GM19324 (cell line): Measurements from ENCODE around the gene SKOR1.

Experiments
- ATAC-seq: cut with Tn5 transposase; IDR thresholded peaks from one replicate; pipeline ENCODE4 v1.9.1; 2021; ENCODE audit warnings: mild to moderate bottlenecking, moderate library complexity; ENCODE audit not compliant: unreplicated experiment, low FRiP score

The SKOR1 gene

GRCh38 chr15:67824976-67825880 lies at the start of gene SKOR1:
Gene SKOR1 (plus strand): TSS chr15:67825509. CDS start chr15:67825603, 94 bp downstream.
- no peak for ATAC-seq

- no peak for ATAC-seq
Measured at GRCh38 chr15:67775998-67776397, 49.3 kb upstream of the SKOR1 start.

GRCh38 chr15:67776600-67776999 lies 48.7 kb upstream of the SKOR1 start:
- no peak for ATAC-seq

- no peak for ATAC-seq
Measured at GRCh38 chr15:67777071-67777470, 48.2 kb upstream of the SKOR1 start.

- no peak for ATAC-seq
Measured at GRCh38 chr15:67777773-67778172, 47.5 kb upstream of the SKOR1 start.

- ATAC-seq, result no peak
Measured at GRCh38 chr15:67778968-67779548, 46.3 kb upstream of the SKOR1 start.

- no peak for ATAC-seq
Measured at GRCh38 chr15:67779549-67780111, 45.7 kb upstream of the SKOR1 start.

GRCh38 chr15:67781061-67781460 lies 44.2 kb upstream of the SKOR1 start:
- no peak for ATAC-seq

GRCh38 chr15:67781907-67782690 lies 43.2 kb upstream of the SKOR1 start:
- no peak for ATAC-seq

- ATAC-seq, result no peak
Measured at GRCh38 chr15:67782691-67782991, 42.7 kb upstream of the SKOR1 start.

GRCh38 chr15:67783303-67783702 lies 42.0 kb upstream of the SKOR1 start:
- ATAC-seq, result peak; percentile 62

GRCh38 chr15:67784090-67784781 lies 41.1 kb upstream of the SKOR1 start:
- peak; percentile 83 for ATAC-seq

GRCh38 chr15:67784856-67785430 lies 40.4 kb upstream of the SKOR1 start:
- ATAC-seq, result peak; percentile 11

GRCh38 chr15:67785431-67785830 lies 39.9 kb upstream of the SKOR1 start:
- no peak for ATAC-seq

GRCh38 chr15:67786646-67787045 lies 38.7 kb upstream of the SKOR1 start:
- no peak for ATAC-seq

- ATAC-seq, result no peak
Measured at GRCh38 chr15:67788986-67789385, 36.3 kb upstream of the SKOR1 start.

- ATAC-seq, result no peak
Measured at GRCh38 chr15:67790610-67791319, 34.5 kb upstream of the SKOR1 start.

- ATAC-seq, result no peak
Measured at GRCh38 chr15:67792250-67792942, 32.9 kb upstream of the SKOR1 start.
